Cardiac muscle cell (in vitro differentiated cells and primary cell): ENCODE data around the gene ZNF407. TPM values are rescaled to one million over a fixed set of nuclear protein-coding genes. Genes with fewer than 3 reads are reported as not detected.

Source experiments
- DNase-seq, 2 donors: peaks; one replicate each; pipeline versions ENCODE4 v3.0.0 to v3.0.0-alpha.2; 2010 to 2017; ENCODE audit warnings: low read depth in 1 of 2, low spot score in 1 of 2
- H3K27ac ChIP-seq: fragments of 200-600 bp; sonication (generic); 2 replicates; pipeline ENCODE4 v1.5.1; 2016
- H3K27me3 ChIP-seq: fragments of 200-600 bp; sonication (generic); 2 replicates; pipeline ENCODE4 v1.6.0; 2016; ENCODE audit warnings: control low read depth
- H3K36me3 ChIP-seq: fragments of 200-600 bp; sonication (generic); 2 replicates; pipeline ENCODE4 v1.5.1; 2016; ENCODE audit warnings: control low read depth
- H3K4me1 ChIP-seq: fragments of 200-600 bp; sonication (generic); 2 replicates; pipeline ENCODE4 v1.8.1; 2017; ENCODE audit warnings: low read depth, mild to moderate bottlenecking, mixed run types
- H3K4me3 ChIP-seq: fragments of 200-600 bp; sonication (generic); 2 replicates; pipeline ENCODE4 v1.5.1; 2016; ENCODE audit warnings: mild to moderate bottlenecking
- H3K9me3 ChIP-seq: fragments of 200-600 bp; sonication (generic); 2 replicates; pipeline ENCODE4 v1.5.1; 2017; ENCODE audit warnings: low read depth, mild to moderate bottlenecking, control low read depth
- polyA plus RNA-seq: library from polyadenylated mRNA; unstranded; fragments of >200 nt; fragmentation: Nextera tagmentation; extraction: Ambion mirVana; gene quantifications from 2 replicates; pipeline ENCODE4 v1.2.1, GENCODE V29; 2016
- total RNA-seq: library from RNA; depleted of rRNA; stranded (reverse); fragments of >200 nt; gene quantifications from 2 replicates; pipeline ENCODE4 v1.2.3, GENCODE V29; 2016
- TF ChIP-seq, protein P1 (sequence below): IDR thresholded peaks from 2 replicates; pipeline ENCODE4 v1.5.1; 2012; ENCODE audit warnings: low read depth, mild to moderate bottlenecking, low read length

ZNF407 gene
- total and polyA plus RNA-seq, 2 experiments from 2014 or later, result 4.6 to 8.0 TPM

DNA sequence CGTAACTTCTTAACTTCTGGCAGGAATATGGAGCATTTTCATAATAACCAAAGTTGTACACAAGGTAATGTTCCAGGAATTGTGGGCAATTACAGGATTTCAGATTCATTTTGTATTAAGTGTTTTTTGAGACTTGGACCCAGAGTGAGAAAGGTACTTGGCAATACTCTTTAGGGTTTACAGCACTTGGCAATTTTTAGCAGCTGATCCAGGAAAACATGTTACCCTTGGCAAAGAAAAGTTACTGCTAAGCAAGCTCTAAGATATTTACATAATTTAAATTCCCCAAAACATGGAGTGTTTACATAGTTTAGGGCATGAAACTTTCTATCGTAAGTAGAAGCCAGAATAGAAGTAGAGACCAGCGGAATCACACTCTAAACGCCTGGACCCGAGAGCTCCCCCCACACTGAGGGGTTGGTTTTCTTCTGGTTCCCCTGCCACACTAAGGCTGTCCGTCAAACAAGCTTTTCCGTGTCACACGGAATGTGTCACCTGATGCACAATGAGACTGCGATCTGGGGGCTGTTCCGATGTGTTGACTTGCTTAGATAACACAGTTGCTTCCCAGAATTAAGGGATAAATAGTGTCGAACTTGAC, 434.1 kb downstream of the ZNF407 start:
- TF ChIP-seq, protein P1, sequence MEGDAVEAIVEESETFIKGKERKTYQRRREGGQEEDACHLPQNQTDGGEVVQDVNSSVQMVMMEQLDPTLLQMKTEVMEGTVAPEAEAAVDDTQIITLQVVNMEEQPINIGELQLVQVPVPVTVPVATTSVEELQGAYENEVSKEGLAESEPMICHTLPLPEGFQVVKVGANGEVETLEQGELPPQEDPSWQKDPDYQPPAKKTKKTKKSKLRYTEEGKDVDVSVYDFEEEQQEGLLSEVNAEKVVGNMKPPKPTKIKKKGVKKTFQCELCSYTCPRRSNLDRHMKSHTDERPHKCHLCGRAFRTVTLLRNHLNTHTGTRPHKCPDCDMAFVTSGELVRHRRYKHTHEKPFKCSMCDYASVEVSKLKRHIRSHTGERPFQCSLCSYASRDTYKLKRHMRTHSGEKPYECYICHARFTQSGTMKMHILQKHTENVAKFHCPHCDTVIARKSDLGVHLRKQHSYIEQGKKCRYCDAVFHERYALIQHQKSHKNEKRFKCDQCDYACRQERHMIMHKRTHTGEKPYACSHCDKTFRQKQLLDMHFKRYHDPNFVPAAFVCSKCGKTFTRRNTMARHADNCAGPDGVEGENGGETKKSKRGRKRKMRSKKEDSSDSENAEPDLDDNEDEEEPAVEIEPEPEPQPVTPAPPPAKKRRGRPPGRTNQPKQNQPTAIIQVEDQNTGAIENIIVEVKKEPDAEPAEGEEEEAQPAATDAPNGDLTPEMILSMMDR, result no peak
- Histone ChIP-seq H3K27me3 (no peaks in the 10 kb centered on the region), H3K36me3 (no peaks in the 10 kb centered on the region)

DNA sequence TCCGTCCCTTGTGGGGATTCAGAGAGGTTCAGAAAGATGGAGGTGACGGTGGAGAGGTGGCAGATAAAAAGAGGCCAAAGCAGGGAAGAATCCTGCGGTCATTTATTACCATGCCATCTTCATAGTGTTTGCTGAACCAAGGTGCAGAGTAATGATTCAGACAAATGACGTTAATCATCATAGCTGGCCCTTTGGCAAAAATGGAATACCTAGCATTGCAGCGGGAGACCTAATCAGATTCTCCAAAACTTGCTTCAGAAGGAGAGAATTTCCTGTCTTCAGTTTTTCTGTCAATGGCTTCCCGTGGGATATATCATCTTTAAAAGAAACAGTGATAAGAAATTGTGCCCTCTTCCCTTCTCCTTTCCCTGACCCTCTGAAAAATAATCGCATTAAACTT, 435.8 kb downstream of the ZNF407 start:
- Histone ChIP-seq H3K27me3 (no peaks in the 10 kb centered on the region), H3K27ac (no peak overlapping the region), H3K4me3 (no peak overlapping the region), H3K9me3 (no peaks in the 10 kb centered on the region), H3K36me3 (no peaks in the 10 kb centered on the region), H3K4me1 (peaks cover 16% of the 10 kb centered on the region)
- TF ChIP-seq, protein P1, result no peak
- DNase-seq, result no peak

More for the DNA sequence above, 434.1 kb downstream of the ZNF407 start:
- H3K27ac ChIP-seq, result no peak overlapping the region
- H3K9me3 ChIP-seq, result no peaks in the 10 kb centered on the region
- no peak overlapping the region for H3K4me3 ChIP-seq
- peaks cover 2% of the 10 kb centered on the region for H3K4me1 ChIP-seq
- DNase-seq, result no peak

GRCh38 chr18:75034937-75035336, 437.3 kb downstream of the ZNF407 start:
- Histone ChIP-seq H3K27me3 (no peaks in the 10 kb centered on the region), H3K4me3 (no peak overlapping the region), H3K36me3 (no peaks in the 10 kb centered on the region), H3K4me1 (peaks cover 16% of the 10 kb centered on the region), H3K9me3 (no peaks in the 10 kb centered on the region), H3K27ac (no peak overlapping the region)
- TF ChIP-seq, protein P1, result no peak
- no peak for DNase-seq

GRCh38 chr18:75035928-75036327, 438.3 kb downstream of the ZNF407 start:
- no peaks in the 10 kb centered on the region for H3K27me3 ChIP-seq
- no peaks in the 10 kb centered on the region for H3K36me3 ChIP-seq
- H3K9me3 ChIP-seq, result no peaks in the 10 kb centered on the region
- no peak overlapping the region for H3K4me3 ChIP-seq
- TF ChIP-seq, protein P1, result no peak
- no peak for DNase-seq
- H3K27ac ChIP-seq, result no peak overlapping the region
- peaks cover 18% of the 10 kb centered on the region for H3K4me1 ChIP-seq

DNA sequence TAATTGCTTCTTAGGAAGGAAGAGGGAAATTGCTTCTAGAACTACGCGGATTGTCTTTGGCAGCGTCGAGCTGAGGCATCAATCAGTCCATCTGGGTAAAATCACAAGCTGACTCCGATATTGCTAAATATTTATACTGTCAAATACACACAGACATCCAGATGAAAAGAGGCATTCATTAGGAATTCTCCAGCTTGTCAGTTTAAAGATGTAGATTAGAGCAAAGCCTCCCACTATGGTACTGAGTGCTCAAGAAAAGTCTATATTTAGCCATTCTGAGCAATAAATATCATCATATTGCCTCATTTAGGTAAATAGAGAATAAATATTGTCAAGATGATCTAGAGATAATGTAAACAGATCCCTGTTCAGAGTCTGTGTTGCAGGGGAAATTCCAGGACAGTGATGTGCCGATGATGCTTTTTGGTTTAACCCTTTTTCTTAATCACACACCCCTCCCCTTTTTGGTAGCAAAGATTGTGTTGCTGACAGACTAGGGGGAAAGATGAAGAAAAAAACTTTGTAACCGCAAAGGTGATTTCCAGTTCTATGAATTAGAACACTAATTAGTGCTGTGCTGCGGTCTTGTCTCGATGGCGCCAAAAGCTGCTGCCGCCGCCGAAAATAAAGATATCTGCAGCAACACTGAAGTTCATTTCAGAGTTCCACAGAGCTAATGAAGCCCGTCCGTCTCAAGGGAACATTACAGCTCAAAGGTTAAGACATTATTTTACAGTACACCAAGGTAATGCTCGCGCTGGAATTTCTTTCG, 439.4 kb downstream of the ZNF407 start:
- peak in 1 of 2 donors; percentile 6 for DNase-seq
- Histone ChIP-seq H3K36me3 (no peaks in the 10 kb centered on the region), H3K9me3 (no peaks in the 10 kb centered on the region), H3K27me3 (no peaks in the 10 kb centered on the region), H3K4me1 (peaks cover 18% of the 10 kb centered on the region), H3K27ac (peak overlapping the region; percentile 42), H3K4me3 (no peak overlapping the region)
- TF ChIP-seq, protein P1, result no peak
